GM06990 (cell line): ENCODE measurements around the gene ASCC2.

Experiments
- DNase-seq: peaks from one replicate; pipeline ENCODE4 v3.0.0-alpha.2; 2011; ENCODE audit not compliant: insufficient read length; ENCODE audit errors: extremely low read depth
- H3K27me3 ChIP-seq: replicated peaks from 2 replicates; pipeline ENCODE4 v1.6.0; 2011; ENCODE audit warnings: low read length; ENCODE audit not compliant: control insufficient read depth, insufficient read depth
- H3K36me3 ChIP-seq: 2 replicates; pipeline ENCODE4 v1.5.1; 2011; ENCODE audit warnings: low read length; ENCODE audit not compliant: control insufficient read depth, insufficient read depth
- H3K4me3 ChIP-seq: replicated peaks from 2 replicates; pipeline ENCODE4 v1.5.1; 2011; ENCODE audit warnings: low read depth, mild to moderate bottlenecking, control low read depth, low read length
- TF ChIP-seq, protein P1 (sequence below): IDR thresholded peaks from 2 replicates; pipeline ENCODE4 v1.5.1; 2011; ENCODE audit warnings: low read length, control low read depth, mild to moderate bottlenecking, inconsistent platforms; ENCODE audit not compliant: insufficient read depth, poor library complexity, severe bottlenecking

The ASCC2 gene

GRCh38 chr22:29798801-29799200 is 39.3 kb downstream of the ASCC2 start:
- TF ChIP-seq, protein P1, sequence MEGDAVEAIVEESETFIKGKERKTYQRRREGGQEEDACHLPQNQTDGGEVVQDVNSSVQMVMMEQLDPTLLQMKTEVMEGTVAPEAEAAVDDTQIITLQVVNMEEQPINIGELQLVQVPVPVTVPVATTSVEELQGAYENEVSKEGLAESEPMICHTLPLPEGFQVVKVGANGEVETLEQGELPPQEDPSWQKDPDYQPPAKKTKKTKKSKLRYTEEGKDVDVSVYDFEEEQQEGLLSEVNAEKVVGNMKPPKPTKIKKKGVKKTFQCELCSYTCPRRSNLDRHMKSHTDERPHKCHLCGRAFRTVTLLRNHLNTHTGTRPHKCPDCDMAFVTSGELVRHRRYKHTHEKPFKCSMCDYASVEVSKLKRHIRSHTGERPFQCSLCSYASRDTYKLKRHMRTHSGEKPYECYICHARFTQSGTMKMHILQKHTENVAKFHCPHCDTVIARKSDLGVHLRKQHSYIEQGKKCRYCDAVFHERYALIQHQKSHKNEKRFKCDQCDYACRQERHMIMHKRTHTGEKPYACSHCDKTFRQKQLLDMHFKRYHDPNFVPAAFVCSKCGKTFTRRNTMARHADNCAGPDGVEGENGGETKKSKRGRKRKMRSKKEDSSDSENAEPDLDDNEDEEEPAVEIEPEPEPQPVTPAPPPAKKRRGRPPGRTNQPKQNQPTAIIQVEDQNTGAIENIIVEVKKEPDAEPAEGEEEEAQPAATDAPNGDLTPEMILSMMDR: no peak
- H3K4me3 ChIP-seq: no peak overlapping the region
- H3K36me3 ChIP-seq: peaks cover 32% of the 10 kb centered on the region
- no peaks in the 10 kb centered on the region for H3K27me3 ChIP-seq
- DNase-seq: no peak

GRCh38 chr22:29798318-29798717 is 39.8 kb downstream of the ASCC2 start:
- H3K27me3 ChIP-seq: no peaks in the 10 kb centered on the region
- H3K4me3 ChIP-seq: no peak overlapping the region
- DNase-seq: no peak
- peaks cover 33% of the 10 kb centered on the region for H3K36me3 ChIP-seq
- TF ChIP-seq, protein P1: no peak

DNA sequence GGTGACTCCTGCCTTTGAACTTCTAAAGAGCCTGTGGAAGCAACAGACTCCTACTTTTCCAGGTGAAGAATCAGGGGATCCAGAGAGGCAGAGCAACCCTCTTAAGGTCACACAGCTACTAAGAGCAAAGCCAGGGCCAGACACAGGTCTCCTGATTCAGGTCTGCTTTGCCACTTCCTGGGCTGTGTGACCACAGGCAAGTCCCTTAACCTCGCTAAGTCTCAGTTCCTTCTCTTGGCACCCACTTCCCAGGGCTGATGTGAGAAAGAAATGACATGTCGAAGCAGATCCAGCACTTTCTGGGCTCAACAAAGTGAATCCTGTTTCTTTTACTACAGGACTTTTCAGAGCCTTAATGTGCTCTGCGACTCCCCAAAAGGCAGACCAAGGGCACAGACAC is 40.7 kb downstream of the ASCC2 start:
- DNase-seq: no peak

GRCh38 chr22:29795663-29796062 is 42.4 kb downstream of the ASCC2 start:
- DNase-seq: no peak
- TF ChIP-seq, protein P1: no peak
- H3K4me3 ChIP-seq: no peak overlapping the region
- H3K36me3 ChIP-seq: peaks cover 45% of the 10 kb centered on the region
- no peaks in the 10 kb centered on the region for H3K27me3 ChIP-seq

More for the DNA sequence above, 40.7 kb downstream of the ASCC2 start:
- Histone ChIP-seq H3K36me3 (peaks cover 40% of the 10 kb centered on the region), H3K4me3 (no peak overlapping the region), H3K27me3 (no peaks in the 10 kb centered on the region)
- TF ChIP-seq, protein P1: no peak

DNA sequence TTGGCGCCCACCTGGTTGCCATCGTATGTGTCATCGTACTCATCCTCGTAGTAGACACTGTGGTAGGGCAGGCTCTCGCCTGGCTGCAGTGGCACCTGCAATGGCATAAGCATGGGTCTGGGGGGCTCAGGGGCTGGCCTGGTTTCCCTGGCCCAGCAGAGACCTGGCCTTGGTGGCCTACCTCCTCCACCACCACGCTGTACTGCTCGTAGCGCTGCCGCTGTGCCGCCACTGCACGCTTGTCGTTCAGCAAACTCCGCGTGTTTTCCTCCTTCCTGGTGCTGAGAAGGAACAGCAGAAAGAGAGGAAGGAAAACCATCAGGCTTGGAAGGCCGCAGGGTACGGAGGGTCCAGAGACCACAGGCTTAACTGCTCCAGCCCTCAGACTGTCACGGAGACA is 44.7 kb downstream of the ASCC2 start:
- no peak for DNase-seq
- Histone ChIP-seq H3K36me3 (peaks cover 52% of the 10 kb centered on the region), H3K4me3 (no peak overlapping the region), H3K27me3 (no peaks in the 10 kb centered on the region)
- TF ChIP-seq, protein P1: no peak

DNA sequence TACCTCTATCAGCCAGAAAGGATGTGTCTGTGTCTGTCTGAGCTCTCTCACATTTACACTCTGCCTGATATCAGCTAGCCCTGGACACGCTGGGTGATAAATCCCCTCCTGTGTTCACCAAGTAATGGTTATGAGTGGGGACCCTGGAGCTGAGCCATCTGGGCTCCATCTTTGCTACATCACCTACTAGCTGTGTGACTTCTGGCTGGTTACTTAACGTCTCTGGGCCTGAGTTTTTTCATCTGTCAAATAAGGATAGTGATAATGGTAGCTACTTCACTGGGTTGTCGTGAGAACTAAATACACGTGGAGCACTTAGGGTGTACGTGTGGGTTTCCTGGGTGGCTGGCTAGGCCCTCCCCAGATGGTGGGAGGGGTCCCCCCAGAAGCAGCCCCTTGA is 48.0 kb downstream of the ASCC2 start:
- TF ChIP-seq, protein P1: no peak
- H3K27me3 ChIP-seq: no peaks in the 10 kb centered on the region
- no peak overlapping the region for H3K4me3 ChIP-seq
- no peak for DNase-seq
- H3K36me3 ChIP-seq: peaks cover 43% of the 10 kb centered on the region
